GM11168 (cell line): ENCODE results near the gene CRIP2.

Experiments
- in situ Hi-C: fragments of 300-500 bp; cut with MboI; formaldehyde crosslinking; loops from one replicate; pipeline ENCODE4 v1.12.0; 2022; ENCODE audit warnings: low sequenced_read_pairs; ENCODE audit not compliant: unreplicated experiment

Gene CRIP2

DNA sequence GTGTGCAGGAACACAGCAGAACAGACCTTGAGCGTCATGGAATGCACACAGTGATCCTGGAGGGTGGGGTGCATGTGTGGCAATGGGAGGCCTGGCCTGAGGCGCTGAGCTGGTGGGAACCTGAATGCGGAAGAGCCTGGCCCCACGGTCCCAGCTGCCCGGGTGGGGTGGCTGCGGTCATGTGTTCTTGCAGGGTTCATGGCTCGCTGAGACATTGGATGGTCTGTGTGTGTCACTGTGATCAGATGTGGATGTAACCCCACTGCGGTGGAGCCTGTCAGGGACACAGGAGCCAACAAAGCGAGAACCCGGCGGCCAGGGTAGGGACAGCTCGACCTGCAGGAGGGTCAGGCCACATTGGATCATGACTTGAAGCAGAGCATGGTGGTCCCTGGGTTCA is 31.8 kb upstream of the CRIP2 start:
- in situ Hi-C loops, result no loop called here

DNA sequence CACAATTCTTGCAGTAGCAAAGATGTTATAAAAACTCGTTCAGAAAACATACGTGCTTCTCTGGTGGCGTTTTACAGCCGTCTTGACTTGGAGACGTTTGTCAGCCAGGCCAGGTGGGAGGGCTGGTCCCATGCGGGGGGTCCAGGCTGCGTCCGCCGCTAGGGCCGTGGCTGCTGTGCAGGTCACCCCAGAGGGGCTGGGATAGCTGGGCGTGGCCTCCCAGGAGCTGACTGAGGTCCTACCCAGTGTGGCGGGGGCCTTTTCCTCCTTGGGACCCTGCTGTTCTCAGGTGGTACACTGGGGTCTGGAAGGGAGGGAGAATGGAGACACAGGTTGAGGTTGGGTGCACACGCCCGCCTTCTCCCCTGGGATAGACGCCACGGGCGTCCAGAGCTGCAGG is 29.8 kb upstream of the CRIP2 start:
- in situ Hi-C loops, result no loop called here

DNA sequence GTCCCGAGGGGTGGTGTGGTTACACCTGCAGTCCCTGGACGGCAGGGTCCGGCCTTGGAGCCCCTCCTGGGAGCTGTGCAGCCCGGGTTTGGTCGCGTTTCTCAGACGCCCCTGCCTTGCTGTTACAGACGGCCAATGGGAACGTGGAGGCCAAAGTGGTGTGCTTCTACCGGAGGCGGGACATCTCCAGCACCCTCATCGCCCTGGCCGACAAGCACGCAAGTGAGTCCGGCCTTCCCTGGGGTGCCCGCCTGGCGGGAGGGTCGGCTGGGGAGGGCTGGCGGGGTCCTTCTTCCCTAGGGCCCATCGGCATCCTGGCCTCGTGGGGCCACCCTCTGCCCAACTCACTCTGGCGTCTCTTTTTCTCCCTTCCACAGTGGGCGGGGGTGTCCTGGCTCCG is 29.3 kb upstream of the CRIP2 start:
- in situ Hi-C loops, result no loop called here

DNA sequence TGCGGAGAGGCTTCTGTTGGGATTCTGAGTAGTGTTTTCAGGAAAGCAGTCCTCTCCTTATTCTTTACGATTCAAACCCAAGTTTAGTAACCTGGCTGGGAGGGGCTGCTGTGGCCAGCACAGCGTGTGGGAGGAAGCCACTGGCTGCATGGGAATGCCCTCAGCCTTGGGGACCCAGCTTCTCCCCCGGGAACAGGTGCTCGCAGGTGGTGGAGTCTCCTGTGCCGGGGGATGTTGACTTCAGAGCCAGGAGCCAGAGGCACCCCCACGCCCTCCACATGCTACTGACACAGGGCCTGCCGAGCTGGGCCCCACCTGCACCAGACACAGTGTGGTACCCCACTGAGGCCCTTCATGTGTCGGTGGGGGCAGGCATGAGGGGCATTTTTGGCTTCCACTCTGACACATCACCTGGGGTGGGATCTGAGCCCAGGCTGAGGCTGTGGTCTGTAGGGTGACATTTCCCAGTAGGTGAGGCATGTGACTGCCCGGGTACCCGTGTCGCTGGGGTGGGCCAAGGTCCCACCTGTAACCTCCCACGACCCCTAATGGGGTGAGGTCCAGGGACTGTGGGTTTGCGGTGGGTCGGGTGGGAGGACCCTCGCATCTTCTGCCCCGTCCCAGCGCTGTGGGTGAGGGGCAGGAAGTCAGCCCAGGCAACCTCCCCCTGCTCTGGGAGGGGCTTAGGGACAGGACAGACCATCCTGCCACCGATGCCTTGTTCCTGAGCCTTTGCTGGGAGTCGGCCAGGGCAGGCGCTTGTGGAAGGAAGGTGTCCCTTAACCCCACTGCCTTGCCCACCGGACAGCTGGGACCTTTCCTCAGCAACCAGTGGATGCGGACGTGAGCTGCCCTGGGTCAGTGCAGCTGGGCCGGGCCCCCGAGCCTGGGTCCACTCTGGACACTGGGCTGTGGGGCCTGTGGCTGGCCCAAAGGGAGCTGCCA is 28.4 kb upstream of the CRIP2 start:
- in situ Hi-C loops, result no loop called here

DNA sequence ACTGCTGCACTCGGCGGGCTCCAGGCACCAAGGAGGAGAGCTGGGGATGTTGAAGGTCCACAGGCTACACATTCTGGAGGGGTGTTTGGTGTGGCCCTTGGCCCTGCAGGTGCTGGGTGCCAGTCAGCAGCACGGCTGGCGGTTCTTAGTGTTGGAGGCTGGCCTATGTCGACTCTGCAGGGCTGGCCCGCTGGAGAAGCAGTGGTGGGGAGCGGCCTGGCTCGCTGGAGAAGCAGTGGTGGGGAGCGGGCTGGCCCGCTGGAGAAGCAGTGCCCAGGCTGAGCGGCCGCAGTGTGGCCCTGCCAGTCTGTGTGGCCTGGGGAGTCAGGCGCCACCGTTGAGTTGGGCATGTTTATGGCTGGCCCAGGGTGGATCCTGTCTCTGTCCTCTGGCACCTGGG is 27.6 kb upstream of the CRIP2 start:
- in situ Hi-C loops, result no loop called here

DNA sequence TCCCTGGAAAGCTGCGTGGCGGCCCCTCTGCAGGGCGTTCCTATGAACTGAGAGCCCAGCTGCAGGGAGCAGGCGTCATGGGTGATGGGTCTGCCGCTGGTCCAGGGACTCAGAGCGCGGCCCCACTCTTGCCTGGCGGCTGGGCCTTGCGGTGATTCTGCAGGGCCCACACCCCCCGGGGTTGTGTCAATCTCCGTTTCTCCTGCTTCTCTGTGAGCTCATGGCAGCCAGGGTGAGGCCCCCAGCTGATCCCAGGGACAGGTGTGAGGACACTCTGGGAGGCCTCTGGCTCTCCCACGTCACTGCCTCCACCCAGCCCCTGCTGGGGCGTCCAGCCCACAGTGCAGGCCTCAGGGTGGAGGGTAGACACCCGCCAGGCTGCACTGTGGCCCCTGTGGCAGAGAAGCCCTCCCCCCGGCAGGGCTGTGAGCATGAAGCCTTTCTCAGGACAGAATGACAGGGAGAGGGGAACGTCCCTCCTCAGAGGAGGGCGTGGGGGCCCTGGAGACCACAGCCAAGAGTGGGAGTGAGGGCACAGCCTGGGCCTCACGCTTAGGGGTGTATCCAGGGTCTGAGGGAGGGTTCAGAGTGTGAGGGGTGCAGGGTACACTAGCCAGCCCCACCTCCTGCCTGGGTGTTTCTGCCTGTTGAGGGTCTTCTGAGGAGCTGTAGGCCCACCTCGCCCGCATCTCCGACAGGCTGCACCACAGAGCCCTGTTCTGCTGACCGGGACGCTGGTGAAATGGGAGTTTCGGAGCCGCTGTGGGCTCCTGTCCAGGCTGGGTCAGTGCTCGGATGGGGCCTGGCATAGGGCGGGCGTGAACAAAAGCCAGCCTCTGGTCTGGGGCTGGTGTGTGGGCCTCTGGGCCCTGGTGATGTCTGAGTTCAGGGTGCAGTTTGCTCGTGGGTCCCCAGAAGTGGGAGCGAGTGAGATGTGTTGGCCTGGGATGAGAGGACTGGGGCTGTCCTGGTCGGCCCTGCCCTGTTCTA is 26.7 kb upstream of the CRIP2 start:
- in situ Hi-C loops, result no loop called here

DNA sequence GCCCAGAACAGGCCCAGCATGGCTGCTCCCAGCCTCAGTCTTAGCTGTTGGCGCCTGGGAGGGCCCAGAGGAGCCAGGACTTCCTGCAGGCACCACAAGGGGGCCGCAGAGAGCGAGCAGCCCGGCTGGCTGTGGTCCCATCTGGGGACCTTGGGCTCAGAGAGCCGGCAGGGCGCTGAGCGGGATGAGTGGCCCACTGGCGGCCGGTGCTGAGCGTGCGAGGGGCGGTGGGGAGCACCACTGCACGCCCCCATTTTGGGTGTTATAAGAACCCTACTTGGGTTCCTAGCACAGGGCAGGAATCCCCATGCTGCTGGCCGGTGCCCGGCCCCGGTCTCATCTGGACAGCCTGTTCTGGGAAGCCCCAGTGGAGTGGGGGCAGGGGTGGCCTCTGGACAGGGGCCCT is 25.9 kb upstream of the CRIP2 start:
- in situ Hi-C loops, result no loop called here

DNA sequence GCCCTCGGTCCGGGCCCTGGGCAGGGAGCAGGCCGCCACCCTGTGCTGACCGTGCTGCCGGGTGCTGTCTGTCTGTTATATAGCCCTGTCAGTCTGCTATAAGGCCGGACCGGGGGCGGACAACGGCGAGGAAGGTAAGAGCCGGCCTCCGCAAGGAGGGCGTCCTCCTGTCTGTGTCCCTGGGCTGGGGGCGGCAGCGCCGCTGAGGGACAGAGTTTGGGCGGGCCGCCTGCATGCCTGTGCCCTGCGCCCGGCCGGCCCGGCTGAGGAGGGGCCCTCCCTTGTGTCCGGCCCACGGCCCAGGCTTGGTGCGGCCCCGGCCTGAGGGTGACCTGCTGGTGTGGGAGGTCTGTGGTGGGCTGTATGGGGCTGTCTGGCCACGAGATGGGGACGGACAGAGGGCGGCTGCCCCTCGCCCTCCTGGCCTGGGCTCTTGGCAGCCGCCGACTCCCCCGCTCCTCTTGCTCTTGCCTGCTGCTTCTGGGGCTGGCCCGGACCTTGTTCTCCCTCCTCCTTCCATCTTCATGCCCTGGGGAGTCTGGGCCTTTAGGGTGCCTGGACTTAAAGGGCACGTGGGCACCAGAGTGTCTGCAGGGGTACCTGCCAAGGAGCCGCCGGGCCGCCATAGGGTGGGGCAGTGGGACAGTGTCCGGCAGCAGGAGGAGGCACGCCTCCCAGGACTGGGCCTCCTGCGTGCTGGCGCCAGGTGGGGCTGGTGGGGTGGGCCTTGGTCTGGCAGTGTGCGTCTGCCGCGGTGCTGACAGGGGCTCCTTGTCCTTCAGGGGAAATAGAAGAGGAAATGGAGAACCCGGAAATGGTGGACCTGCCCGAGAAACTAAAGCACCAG is 25.1 kb upstream of the CRIP2 start:
- in situ Hi-C loops, result no loop called here

DNA sequence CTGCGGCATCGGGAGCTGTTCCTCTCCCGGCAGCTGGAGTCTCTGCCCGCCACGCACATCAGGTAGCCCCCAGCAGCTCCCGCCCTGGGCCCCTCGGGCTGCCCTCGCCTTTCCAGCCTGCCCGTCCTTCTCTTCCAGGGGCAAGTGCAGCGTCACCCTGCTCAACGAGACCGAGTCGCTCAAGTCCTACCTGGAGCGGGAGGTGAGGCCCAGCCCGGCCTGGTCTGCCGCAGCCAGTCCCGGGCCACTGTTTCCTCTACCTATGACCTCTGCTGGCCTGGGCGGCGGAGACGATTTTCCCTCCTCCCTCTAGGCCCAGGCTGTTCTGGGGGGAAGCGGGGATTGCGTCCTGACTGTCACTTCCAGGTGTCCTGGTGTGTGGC is 24.5 kb upstream of the CRIP2 start:
- in situ Hi-C loops, result no loop called here

DNA sequence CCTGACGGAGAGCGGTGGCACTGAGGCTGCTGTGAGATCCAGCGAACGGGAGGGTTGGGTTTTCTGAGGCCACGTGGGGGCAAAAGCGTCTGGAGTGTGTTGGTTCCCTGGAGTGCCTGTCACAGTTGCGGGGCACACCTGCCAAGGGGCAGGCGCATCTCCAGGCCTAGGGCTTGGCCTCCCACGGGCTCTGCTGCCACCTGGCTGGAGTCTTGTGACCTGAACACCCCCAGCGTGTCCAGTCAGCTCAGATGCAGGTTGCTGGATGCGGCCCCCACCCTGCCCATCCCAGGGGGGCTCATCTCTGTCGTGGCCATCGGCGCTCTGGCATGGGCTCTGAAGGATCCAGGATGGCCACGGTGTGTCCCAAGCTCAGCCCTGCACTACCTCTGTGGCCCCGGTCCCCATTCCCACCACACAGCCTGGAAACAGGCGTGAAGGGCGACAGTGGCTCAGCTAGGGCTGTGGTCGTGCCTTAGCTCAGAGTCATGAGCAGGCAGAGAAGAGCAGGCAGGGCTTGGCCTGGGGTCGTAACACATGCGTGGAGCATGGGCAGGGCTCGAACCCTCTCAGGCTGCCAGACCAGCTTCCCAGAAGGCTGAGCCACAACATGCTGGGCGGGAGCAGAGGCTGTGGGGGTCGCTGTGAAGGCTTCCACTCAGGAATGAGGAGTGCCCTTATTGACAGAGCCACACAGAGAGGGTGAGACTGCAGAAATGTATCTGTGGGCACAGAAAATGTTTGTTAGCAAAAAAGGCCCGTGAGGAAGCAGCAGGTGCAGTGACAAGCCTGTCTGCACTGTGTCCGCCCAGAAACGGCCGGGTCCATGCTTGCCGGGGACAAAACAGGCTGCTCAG is 23.5 kb upstream of the CRIP2 start:
- in situ Hi-C loops, result no loop called here

DNA sequence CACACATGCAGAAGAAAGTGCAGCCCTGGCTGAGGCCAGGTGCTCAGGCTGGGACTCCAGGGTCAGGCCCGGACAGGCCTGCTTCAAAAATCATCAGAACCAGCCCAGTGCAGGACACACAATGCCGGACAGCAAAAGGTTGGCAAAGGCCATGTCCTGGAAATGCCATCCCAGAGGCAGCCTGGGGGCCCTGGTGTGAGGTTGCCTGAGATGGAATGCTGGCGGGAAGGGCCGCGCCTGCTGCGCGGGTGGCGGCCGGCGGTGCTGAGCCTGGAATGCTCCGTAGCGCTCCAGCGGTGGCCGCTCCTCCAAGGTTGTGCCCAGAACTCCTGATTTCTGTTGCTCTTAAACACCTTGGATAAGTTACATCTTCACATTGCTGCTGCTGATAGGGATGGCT is 21.7 kb upstream of the CRIP2 start:
- in situ Hi-C loops, result no loop called here

DNA sequence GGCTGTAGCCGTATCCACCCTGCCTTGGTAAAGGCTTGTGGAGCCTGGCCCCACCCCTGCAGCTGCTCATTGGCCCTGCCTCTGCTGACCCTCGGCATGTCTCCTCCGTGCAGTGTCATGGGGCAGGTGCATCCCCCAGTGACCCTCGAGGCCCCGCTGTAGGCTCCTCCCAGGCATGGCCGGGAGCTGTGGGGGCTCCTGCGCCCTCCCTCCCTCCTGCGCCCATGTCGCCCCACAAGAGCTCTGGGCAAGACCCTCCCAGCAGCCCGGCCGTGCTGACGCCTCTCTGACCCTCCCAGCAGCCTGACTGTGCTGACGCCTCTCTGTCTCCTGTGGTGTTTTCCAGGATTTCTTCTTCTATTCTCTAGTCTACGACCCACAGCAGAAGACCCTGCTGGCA is 20.8 kb upstream of the CRIP2 start:
- in situ Hi-C loops, result no loop called here

DNA sequence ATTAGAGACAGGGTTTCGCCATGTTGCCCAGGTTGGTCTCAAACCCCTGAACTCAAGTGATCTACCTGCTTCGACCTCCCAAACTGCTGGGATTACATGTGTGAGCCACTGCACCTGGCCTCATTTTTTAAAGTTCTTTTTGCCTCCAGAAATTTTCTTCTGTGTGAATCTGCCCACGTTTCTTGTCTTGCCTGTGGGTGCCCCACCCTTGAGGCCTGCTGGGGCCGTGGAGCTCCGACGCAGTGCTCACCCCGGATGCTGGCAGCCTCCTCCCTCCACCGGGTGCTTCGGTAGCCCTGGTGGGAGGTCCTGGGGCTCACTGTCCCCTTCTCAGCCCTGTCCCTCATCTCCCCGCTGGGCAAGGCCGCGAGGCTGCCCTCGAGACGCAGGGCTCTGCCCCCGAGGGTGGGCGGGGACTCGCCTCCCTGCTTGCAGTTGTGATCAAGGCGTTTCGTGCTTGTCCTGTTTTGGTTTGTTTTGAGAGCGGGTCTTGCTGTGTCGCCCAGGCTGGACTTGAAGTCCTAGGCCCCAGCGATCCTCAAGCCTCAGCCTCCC is 19.5 kb upstream of the CRIP2 start:
- in situ Hi-C loops, result no loop called here

DNA sequence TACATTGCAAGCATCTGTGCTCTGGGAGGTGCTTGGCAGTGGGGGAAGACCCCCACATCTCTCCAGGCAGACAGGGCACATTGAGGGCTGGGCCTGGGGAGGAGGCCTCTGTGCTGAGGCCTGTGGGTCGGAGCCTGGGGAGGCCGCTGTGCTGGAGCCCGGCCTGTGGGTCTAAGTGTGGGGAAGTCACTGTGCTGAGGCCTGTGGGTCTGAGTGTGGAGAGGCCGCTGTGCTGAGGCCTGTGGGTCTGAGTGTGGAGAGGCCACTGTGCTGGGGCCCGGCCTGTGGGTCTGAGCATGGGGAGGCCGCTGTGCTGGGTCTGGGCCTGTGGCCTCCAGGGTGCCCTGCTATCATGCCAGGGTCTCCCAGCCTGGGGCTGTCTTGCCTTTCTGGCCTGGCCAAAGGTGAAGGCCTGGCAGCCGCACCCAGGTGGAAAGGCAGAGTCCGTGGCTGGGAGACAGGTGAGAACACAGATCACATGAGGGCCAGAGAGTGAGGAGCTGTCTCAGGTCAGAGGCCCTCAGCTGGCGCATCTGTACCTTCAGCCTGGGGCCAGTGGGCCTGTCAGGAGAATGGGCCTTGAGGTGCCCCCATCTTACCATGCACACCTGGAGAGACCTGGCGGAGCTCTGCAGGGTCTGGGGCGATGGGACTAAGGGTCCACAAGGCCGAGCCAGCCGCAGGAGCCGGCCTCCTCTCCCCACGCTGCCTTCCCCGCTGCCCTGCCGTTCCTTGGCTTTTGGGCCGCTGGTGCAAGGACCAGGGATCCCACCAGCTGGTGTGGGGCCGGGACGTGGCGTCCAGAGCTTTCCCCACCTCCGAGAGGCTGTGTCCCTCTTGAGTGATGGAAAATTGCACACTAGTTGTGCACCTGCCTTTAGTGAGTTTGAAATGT is 18.6 kb upstream of the CRIP2 start:
- in situ Hi-C loops, result no loop called here

DNA sequence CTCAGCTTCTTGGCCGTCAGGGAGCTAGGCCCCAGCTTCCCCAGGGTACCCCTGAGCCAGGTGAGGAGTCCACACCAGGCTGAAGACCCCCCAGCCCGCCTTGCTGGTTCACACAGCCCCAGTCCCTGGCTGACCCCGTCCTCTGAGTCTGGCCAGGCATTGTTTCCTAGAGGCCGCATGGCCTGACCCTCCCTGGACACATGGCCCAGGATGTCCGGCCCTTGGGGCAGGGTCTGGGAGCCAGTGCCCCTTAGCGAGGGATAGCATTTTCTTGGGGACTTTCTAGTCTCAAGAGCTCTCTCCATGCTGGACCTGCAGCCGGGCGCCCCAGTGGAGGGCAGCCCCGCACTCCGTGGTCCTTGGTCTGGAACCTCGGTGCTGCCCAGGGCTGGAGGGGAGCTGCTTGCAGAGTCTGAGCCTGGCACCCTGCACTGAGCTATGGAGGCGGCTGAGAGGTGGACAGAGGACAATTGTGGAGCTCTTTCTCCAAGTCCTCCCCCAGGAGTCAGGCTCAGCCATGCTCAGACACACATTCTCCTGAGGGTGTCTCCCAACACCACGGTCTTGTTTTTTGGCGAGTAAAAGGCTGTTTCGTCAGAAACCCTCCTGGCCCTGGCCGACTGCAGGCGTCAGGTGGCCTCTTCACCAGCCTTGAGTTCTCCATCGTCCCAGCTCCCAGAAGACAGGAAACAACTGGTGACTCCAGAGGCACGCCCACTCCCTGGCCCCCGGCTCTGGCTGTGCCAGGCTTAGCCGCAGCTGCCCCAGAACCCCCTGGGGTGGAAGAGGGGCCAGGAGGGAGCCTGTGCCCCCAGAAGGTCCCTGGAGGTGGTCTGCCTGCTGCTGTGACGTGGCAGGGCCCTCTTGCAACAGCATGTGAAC is 17.6 kb upstream of the CRIP2 start:
- in situ Hi-C loops, result no loop called here

DNA sequence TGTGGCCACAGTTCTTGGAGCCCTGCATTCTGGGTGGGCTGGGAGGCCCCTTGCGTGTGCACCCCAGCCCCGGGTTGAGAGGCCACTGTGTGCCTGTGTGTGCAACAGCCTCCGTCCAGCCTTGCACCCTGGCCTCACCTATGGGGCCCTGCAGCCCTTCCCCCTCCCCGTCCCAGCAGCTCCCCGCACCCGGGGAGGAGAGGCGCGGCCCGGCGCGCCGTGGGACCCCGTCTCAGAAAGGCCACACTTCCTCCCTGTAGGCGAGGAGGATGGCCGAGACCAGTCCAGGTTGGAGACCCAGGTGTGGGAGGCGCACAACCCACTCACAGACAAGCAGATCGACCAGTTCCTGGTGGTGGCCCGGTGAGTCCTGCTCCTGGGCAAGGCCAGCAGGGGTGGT is 16.6 kb upstream of the CRIP2 start:
- in situ Hi-C loops, result no loop called here

DNA sequence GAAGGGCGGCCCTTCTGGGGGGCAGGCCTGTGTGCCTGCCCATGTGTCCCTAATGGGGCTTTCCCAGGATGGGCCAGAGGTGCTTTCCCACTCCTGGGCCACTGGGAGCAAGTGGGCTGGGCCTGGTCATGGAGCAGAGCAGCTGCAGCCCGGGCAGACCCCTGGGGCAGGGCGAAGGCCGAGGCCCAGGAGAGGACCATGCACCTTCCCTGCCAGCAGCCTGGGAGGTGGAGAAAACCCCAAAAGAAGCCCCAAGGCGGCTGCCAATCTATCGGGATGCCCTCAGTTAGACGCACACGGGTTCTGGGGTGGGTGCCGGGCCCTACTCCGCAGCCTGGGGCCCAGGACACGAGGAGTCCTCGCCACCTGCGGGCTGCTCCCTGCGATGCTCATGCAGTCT is 16.1 kb upstream of the CRIP2 start:
- in situ Hi-C loops, result no loop called here
